Measurements from ENCODE around the gene RPL35. TPM values are rescaled to one million over a fixed set of nuclear protein-coding genes. Genes with fewer than 3 reads are reported as not detected.
"Not testable (repeated sequence)": the region's sequence is repeated elsewhere in the genome, so short reads cannot be mapped to it uniquely, and the experiment has no call there.

The RPL35 gene
- total and polyA plus RNA-seq, 4 experiments from 2014 or later, result 1,440 to 2,014 (median 1,734) TPM

DNA sequence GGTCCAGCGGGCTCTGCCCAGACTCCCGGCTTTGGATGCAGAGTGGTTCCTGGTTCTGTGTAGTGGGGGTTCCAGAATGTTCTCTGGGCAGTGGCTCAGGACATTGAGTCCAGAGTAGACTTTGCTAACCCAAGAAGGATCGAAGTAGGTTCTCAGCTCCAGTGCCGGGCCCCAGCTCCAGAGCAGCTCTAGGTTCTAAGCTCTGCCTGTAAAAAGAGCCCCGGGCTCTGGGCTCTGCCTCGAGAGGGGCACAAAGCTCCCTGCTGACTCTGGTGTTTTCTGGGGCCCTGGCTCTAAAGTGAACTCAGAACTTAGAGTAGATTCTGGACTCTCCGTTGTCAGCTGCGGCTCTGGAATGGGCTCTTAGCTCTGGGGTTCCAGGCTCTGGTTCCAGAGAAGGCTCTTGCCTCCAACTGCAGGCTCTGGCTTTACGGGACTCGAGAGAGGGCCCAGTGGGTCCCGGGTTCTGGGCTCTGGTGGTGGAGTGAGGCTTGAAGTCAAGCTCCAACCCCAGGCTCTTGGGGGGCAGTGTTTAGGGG, 8.1 kb downstream of the RPL35 start:
- Histone ChIP-seq H3K9me3 (ENCODE audit: control insufficient read depth in 1 of 2, low read length in 2 of 2) (no peaks in the 10 kb centered on the region), H3K4me3 (ENCODE audit: low read length in 2 of 2) (peak overlapping the region in 1 of 2 donors; percentile 58), H3K4me1 (ENCODE audit: insufficient read depth, low read length) (peaks cover 11% of the 10 kb centered on the region), H3K27ac (ENCODE audit: low read depth, low read length) (peak overlapping the region; percentile 69), H3K27me3 (ENCODE audit: insufficient read depth, low read length) (no peaks in the 10 kb centered on the region), H3K36me3 (ENCODE audit: insufficient read depth, low read length) (peaks cover 20% of the 10 kb centered on the region)
- DNase-seq, result no peak
- H3K27me3 Mint-ChIP-seq, result peaks cover 0 to 1% of the 10 kb centered on the region in 2 donors
- peaks cover 5 to 19% (median 6%) of the 10 kb centered on the region in 4 donors for H3K4me1 Mint-ChIP-seq
- H3K4me3 Mint-ChIP-seq, result peak overlapping the region in 7 of 8 donors; percentile 41 to 79 (median 58)
- H3K9me3 Mint-ChIP-seq, result peaks cover 0 to 2% (median 0%) of the 10 kb centered on the region in 8 donors
- H3K36me3 Mint-ChIP-seq, result peaks cover 7 to 18% of the 10 kb centered on the region in 2 donors
- peak overlapping the region; percentile 57 to 92 (median 72) for H3K27ac Mint-ChIP-seq
- POLR2A ChIA-PET (ENCODE audit: partially characterized antibody), result interaction anchor here (0.6 to 3.2 kb wide), 7 partner anchors 8 to 342 kb away, joined by 3 to 23 read pairs (median 5); partner anchors contain the start of genes ARPC5L, NR6A1, OLFML2A and RPL35
- CTCF ChIA-PET (ENCODE audit: partially characterized antibody), result interaction anchor here (0.6 to 10.5 kb wide), 28 partner anchors 8 to 527 kb away, joined by 3 to 230 read pairs (median 4); partner anchors contain the start of genes ARPC5L, GAPVD1, NR6A1 and OLFML2A
- intact Hi-C loops (cut with micrococcal nuclease), result loop anchor here (1.0 to 5.0 kb wide), 4 partner anchors 41 to 237 kb away; no protein-coding TSS in a partner anchor

DNA sequence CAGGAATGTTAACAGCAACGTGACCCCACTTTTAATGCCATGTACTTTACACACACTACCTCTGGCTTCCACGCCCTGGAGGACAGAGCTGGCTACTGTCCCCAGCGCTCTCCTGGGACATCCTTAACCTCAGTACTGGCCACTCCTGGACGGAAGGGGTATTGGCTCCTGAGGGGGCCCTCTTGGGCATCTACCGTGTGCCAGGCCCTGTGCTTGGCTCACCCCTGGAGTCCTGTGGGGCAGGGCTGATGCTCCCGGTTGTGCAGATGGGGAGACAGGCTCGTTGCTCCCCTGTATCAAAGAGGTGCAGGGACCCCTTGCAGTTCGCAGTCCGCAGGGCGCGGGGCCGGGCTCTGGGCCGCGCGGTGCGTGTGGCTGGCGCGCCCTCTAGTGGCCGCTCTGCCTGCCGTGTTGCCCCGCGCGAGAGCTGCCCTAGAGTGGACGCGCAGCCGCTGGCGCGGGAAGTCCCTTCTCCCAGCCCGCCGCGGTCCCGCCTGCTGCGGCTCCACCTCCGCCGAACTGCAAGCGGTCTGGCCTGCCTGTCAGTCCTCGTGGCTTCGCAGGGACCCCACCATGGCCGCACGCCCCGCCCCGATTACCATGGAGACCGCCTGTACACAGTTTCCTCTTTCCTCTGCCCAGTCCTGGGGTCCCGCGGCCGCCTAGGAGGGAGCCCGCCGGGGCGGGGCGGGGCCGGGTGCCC, 8.8 kb downstream of the RPL35 start, which contains the start of gene WDR38:
WDR38 (plus strand) TSS at position 632 of the 703 bp plus-strand sequence. CDS start 72 bp downstream, outside the sequence.
- intact Hi-C loops (cut with micrococcal nuclease), result loop anchor here (1.0 to 5.0 kb wide), 4 partner anchors 41 to 236 kb away; no protein-coding TSS in a partner anchor
- H3K36me3 ChIP-seq (ENCODE audit: insufficient read depth, low read length), result peaks cover 13% of the 10 kb centered on the region
- H3K27me3 Mint-ChIP-seq, result peaks cover 0 to 1% of the 10 kb centered on the region in 2 donors
- peaks cover 11% of the 10 kb centered on the region for H3K4me1 ChIP-seq (ENCODE audit: insufficient read depth, low read length)
- peak within 1 kb of the TSS; percentile 3 to 58 for H3K4me3 ChIP-seq (ENCODE audit: low read length in 2 of 2)
- ChIA-PET POLR2A (ENCODE audit: partially characterized antibody) (interaction anchor here (0.6 to 3.2 kb wide), 8 partner anchors 9 to 342 kb away, joined by 3 to 23 read pairs (median 6); partner anchors contain the start of genes ARPC5L, NR6A1, OLFML2A and RPL35), CTCF (ENCODE audit: partially characterized antibody) (interaction anchor here (0.6 to 10.5 kb wide), 34 partner anchors 9 to 528 kb away, joined by 3 to 230 read pairs (median 4); partner anchors contain the start of genes ARPC5L, GAPVD1, NR6A1 and OLFML2A)
- H3K9me3 ChIP-seq (ENCODE audit: control insufficient read depth in 1 of 2, low read length in 2 of 2), result no peaks in the 10 kb centered on the region
- H3K27ac Mint-ChIP-seq, result peak within 1 kb of the TSS; percentile 57 to 95 (median 83)
- H3K27me3 ChIP-seq (ENCODE audit: insufficient read depth, low read length), result no peaks in the 10 kb centered on the region
- H3K36me3 Mint-ChIP-seq, result peaks cover 7 to 11% of the 10 kb centered on the region in 2 donors
- H3K9me3 Mint-ChIP-seq, result peaks cover 0 to 2% (median 0%) of the 10 kb centered on the region in 8 donors
- H3K4me1 Mint-ChIP-seq, result peaks cover 5 to 19% (median 6%) of the 10 kb centered on the region in 4 donors
- H3K27ac ChIP-seq (ENCODE audit: low read depth, low read length), result peak within 1 kb of the TSS; percentile 69
- H3K4me3 Mint-ChIP-seq, result peak within 1 kb of the TSS; percentile 55 to 79 (median 72)
- DNase-seq, result peak; percentile 78 to 91 (median 80)

- CTCF ChIA-PET (ENCODE audit: partially characterized antibody), result interaction anchor here (0.6 to 10.5 kb wide), 20 partner anchors 9 to 336 kb away, joined by 3 to 230 read pairs (median 4); partner anchors contain the start of genes ARPC5L, NR6A1, OLFML2A and RPL35
- Mint-ChIP-seq H3K9me3 (peaks cover 0 to 2% (median 0%) of the 10 kb centered on the region in 8 donors), H3K27ac (peak overlapping the region in 6 of 7 donors; percentile 29 to 83 (median 64))
Observed at GRCh38 chr9:124852121-124852828, 9.5 kb downstream of the RPL35 start.

GRCh38 chr9:124849801-124850200, 12.0 kb downstream of the RPL35 start:
- POLR2A ChIA-PET (ENCODE audit: partially characterized antibody), result no interaction called here
- intact Hi-C loops (cut with micrococcal nuclease), result loop anchor here (5.0 kb wide), 1 partner anchor 138 kb away; no protein-coding TSS in a partner anchor
- no peak overlapping the region for H3K4me3 ChIP-seq (ENCODE audit: low read length in 2 of 2)
- CTCF ChIA-PET (ENCODE audit: partially characterized antibody), result interaction anchor here (10.5 kb wide), 1 partner anchor 75 kb away, joined by 230 read pairs; the partner anchor contains the start of genes NR6A1 and OLFML2A
- H3K27ac ChIP-seq (ENCODE audit: low read depth, low read length), result no peak overlapping the region
- peaks cover 0 to 3% of the 10 kb centered on the region in 2 donors for H3K27me3 Mint-ChIP-seq
- H3K4me3 Mint-ChIP-seq, result peak overlapping the region in 1 of 8 donors; percentile 31
- no peaks in the 10 kb centered on the region for H3K36me3 Mint-ChIP-seq
- DNase-seq, result no peak
- H3K27me3 ChIP-seq (ENCODE audit: insufficient read depth, low read length), result no peaks in the 10 kb centered on the region
- H3K9me3 ChIP-seq (ENCODE audit: control insufficient read depth in 1 of 2, low read length in 2 of 2), result no peaks in the 10 kb centered on the region
- peaks cover 0 to 2% (median 0%) of the 10 kb centered on the region in 8 donors for H3K9me3 Mint-ChIP-seq
- peaks cover 5 to 15% (median 6%) of the 10 kb centered on the region in 4 donors for H3K4me1 Mint-ChIP-seq
- H3K36me3 ChIP-seq (ENCODE audit: insufficient read depth, low read length), result no peaks in the 10 kb centered on the region
- no peak overlapping the region for H3K27ac Mint-ChIP-seq
- peaks cover 11% of the 10 kb centered on the region for H3K4me1 ChIP-seq (ENCODE audit: insufficient read depth, low read length)

More at GRCh38 chr9:124852121-124852828, 9.5 kb downstream of the RPL35 start:
- POLR2A ChIA-PET (ENCODE audit: partially characterized antibody), result interaction anchor here (1.3 to 3.2 kb wide), 4 partner anchors 9 to 81 kb away, joined by 6 to 23 read pairs (median 18); partner anchors contain the start of genes ARPC5L, NR6A1 and RPL35
- peak overlapping the region in 1 of 2 donors; percentile 58 for H3K4me3 ChIP-seq (ENCODE audit: low read length in 2 of 2)
- H3K27ac ChIP-seq (ENCODE audit: low read depth, low read length), result no peak overlapping the region
- H3K4me1 ChIP-seq (ENCODE audit: insufficient read depth, low read length), result peaks cover 11% of the 10 kb centered on the region
- DNase-seq, result peak in 1 of 5 donors; percentile 37
- H3K36me3 ChIP-seq (ENCODE audit: insufficient read depth, low read length), result peaks cover 6% of the 10 kb centered on the region
- peaks cover 5 to 19% (median 6%) of the 10 kb centered on the region in 4 donors for H3K4me1 Mint-ChIP-seq
- H3K36me3 Mint-ChIP-seq, result peaks cover under 1 to 4% of the 10 kb centered on the region in 2 donors
- no peaks in the 10 kb centered on the region for H3K27me3 ChIP-seq (ENCODE audit: insufficient read depth, low read length)
- H3K9me3 ChIP-seq (ENCODE audit: control insufficient read depth in 1 of 2, low read length in 2 of 2), result no peaks in the 10 kb centered on the region
- H3K4me3 Mint-ChIP-seq, result peak overlapping the region in 4 of 8 donors; percentile 48 to 74 (median 68)
- peaks cover 0 to 3% of the 10 kb centered on the region in 2 donors for H3K27me3 Mint-ChIP-seq
- intact Hi-C loops (cut with micrococcal nuclease), result loop anchor here (2.0 to 5.0 kb wide), 2 partner anchors 140 to 235 kb away; no protein-coding TSS in a partner anchor

- POLR2A ChIA-PET (ENCODE audit: partially characterized antibody), result no interaction called here
Observed at GRCh38 chr9:124846969-124847368, 14.8 kb downstream of the RPL35 start.

DNA sequence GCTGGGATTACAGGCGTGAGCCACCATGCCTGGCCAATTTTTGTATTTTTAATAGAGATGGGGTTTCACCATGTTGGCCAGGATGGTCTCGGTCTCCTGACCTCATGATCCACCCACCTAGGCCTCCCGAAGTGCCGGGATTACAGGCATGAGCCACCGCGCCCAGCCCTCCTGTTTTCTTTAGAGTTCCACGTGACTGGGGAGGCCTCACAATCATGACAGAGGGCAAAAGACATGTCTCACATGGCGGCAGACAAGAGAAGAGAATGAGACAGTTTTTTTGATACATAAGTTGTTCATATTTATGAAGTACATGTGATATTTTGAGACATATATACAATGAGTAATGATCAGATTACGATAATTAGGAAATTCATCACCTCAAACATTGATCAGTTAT, 15.3 kb downstream of the RPL35 start:
- intact Hi-C loops (cut with micrococcal nuclease); H3K27me3 Mint-ChIP-seq; H3K4me1 Mint-ChIP-seq; H3K4me1 ChIP-seq (ENCODE audit: insufficient read depth, low read length); H3K4me3 ChIP-seq (ENCODE audit: low read length in 2 of 2); POLR2A ChIA-PET (ENCODE audit: partially characterized antibody); H3K4me3 Mint-ChIP-seq; H3K36me3 ChIP-seq (ENCODE audit: insufficient read depth, low read length); H3K27me3 ChIP-seq (ENCODE audit: insufficient read depth, low read length); H3K36me3 Mint-ChIP-seq; H3K9me3 ChIP-seq (ENCODE audit: control insufficient read depth in 1 of 2, low read length in 2 of 2); H3K9me3 Mint-ChIP-seq; H3K27ac Mint-ChIP-seq; H3K27ac ChIP-seq (ENCODE audit: low read depth, low read length); DNase-seq: not testable (repeated sequence)
- CTCF ChIA-PET (ENCODE audit: partially characterized antibody), result interaction anchor here (0.7 to 1.4 kb wide), 3 partner anchors 9 to 25 kb away, joined by 3 read pairs; no protein-coding TSS in a partner anchor

More at GRCh38 chr9:124846969-124847368, 14.8 kb downstream of the RPL35 start:
- CTCF ChIA-PET (ENCODE audit: partially characterized antibody), result interaction anchor here (0.7 to 1.4 kb wide), 2 partner anchors 9 to 24 kb away, joined by 3 read pairs; no protein-coding TSS in a partner anchor
- H3K4me3 ChIP-seq (ENCODE audit: low read length in 2 of 2), result no peak overlapping the region
- intact Hi-C loops (cut with micrococcal nuclease), result no loop called here
- no peak for DNase-seq
- H3K9me3 ChIP-seq (ENCODE audit: control insufficient read depth in 1 of 2, low read length in 2 of 2), result no peaks in the 10 kb centered on the region
- H3K36me3 ChIP-seq (ENCODE audit: insufficient read depth, low read length), result no peaks in the 10 kb centered on the region
- no peak overlapping the region for H3K27ac ChIP-seq (ENCODE audit: low read depth, low read length)
- no peaks in the 10 kb centered on the region for H3K36me3 Mint-ChIP-seq
- no peak overlapping the region for H3K4me3 Mint-ChIP-seq
- H3K9me3 Mint-ChIP-seq, result no peaks in the 10 kb centered on the region
- peaks cover 0 to 5% (median 0%) of the 10 kb centered on the region in 4 donors for H3K4me1 Mint-ChIP-seq
- H3K4me1 ChIP-seq (ENCODE audit: insufficient read depth, low read length), result no peaks in the 10 kb centered on the region
- peaks cover 0 to 2% of the 10 kb centered on the region in 2 donors for H3K27me3 Mint-ChIP-seq
- no peak overlapping the region for H3K27ac Mint-ChIP-seq
- H3K27me3 ChIP-seq (ENCODE audit: insufficient read depth, low read length), result no peaks in the 10 kb centered on the region
